ENCODE data around the gene NAPG. TPM values are rescaled to one million over a fixed set of nuclear protein-coding genes. Genes with fewer than 3 reads are reported as not detected.

NAPG gene
- total and polyA plus RNA-seq, 9 of the 15 experiments (the other 6 are each of a cell fraction or from before 2014, with no cell fraction given), result 31.6 to 63.3 (median 50.9) TPM

DNA sequence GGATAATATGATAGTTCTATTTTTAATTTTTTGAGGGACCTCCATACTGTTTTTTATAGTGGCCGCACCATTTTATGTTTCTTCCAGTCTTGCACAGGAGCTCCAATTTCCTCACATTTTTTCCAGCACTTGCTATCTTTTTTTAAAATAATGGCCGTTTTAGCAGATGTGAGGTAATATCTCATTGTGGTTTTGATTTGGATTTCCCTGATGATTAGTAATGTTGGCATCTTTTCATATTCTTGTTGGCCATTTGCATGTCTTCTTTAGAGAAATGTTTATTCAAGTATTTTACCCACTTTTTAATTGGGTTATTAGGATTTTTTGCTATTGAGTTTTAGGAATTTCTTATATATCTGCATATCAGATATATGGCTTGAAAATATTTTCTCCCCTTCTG is 29.9 kb upstream of the NAPG start:
- CTCF ChIA-PET (ENCODE audit: low intra/inter-chr PET ratio), result no interaction called here
- POLR2A ChIA-PET, result no interaction called here
- DNase-seq (ENCODE audit: extremely low read depth in 1 of 4, low spot score in 3 of 4) (no peak), FAIRE-seq (no peak), ATAC-seq (no peak)
- H2AFZ ChIP-seq (ENCODE audit: low read depth, low read length), result no peak overlapping the region
- no peak overlapping the region for H3K27ac ChIP-seq (ENCODE audit: extremely low read depth, low read depth, low read length)
- peaks cover 5 to 14% of the 10 kb centered on the region in 2 experiments; a peak in 3 of 5 replicates for H3K27me3 ChIP-seq (ENCODE audit: control insufficient read depth in 2 of 2, insufficient read depth in 2 of 2, low read length in 2 of 2)
- H3K4me2 ChIP-seq (ENCODE audit: insufficient read depth, low read length), result no peak overlapping the region
- H3K9ac ChIP-seq (ENCODE audit: insufficient read depth in 1 of 2, low read depth in 2 of 2, low read length in 2 of 2), result no peak overlapping the region
- BruUV-seq (replicated peaks), result no TSS peak
- WGBS (ENCODE audit: insufficient coverage, low coverage, missing lambda C conversion rate), result 2% methylated on average over 2 of the region's 2 CpGs
- no peaks in the 10 kb centered on the region for H3K9me3 ChIP-seq (replicated peaks; ENCODE audit: control insufficient read depth, insufficient read depth, low read depth, low read length)
- no peak overlapping the region for H3K4me3 ChIP-seq
- H3K79me2 ChIP-seq (ENCODE audit: control insufficient read depth, insufficient read depth, low read length), result no peaks in the 10 kb centered on the region
- H3K36me3 ChIP-seq (ENCODE audit: control insufficient read depth, insufficient read depth, low read length), result no peaks in the 10 kb centered on the region
- no peaks in the 10 kb centered on the region for H4K20me1 ChIP-seq (replicated peaks; ENCODE audit: control insufficient read depth, insufficient read depth, low read length)
- intact Hi-C loops (cut with micrococcal nuclease), result no loop called here
- H3K4me1 ChIP-seq (replicated peaks in 1 of 2; ENCODE audit: control insufficient read depth in 2 of 2, insufficient read depth in 2 of 2, low read length in 2 of 2), result no peaks in the 10 kb centered on the region
- no peaks in the 10 kb centered on the region for H3K9me1 ChIP-seq (ENCODE audit: control insufficient read depth, insufficient read depth, low read length)
- TF ChIP-seq ZZZ3 (IDR thresholded peaks at IDR 0.05), result no peak
- no peak for TF ChIP-seq GABPA (tag; conservative IDR thresholded peaks at IDR 0.05; ENCODE audit: low read depth)
- TF ChIP-seq, protein P1, sequence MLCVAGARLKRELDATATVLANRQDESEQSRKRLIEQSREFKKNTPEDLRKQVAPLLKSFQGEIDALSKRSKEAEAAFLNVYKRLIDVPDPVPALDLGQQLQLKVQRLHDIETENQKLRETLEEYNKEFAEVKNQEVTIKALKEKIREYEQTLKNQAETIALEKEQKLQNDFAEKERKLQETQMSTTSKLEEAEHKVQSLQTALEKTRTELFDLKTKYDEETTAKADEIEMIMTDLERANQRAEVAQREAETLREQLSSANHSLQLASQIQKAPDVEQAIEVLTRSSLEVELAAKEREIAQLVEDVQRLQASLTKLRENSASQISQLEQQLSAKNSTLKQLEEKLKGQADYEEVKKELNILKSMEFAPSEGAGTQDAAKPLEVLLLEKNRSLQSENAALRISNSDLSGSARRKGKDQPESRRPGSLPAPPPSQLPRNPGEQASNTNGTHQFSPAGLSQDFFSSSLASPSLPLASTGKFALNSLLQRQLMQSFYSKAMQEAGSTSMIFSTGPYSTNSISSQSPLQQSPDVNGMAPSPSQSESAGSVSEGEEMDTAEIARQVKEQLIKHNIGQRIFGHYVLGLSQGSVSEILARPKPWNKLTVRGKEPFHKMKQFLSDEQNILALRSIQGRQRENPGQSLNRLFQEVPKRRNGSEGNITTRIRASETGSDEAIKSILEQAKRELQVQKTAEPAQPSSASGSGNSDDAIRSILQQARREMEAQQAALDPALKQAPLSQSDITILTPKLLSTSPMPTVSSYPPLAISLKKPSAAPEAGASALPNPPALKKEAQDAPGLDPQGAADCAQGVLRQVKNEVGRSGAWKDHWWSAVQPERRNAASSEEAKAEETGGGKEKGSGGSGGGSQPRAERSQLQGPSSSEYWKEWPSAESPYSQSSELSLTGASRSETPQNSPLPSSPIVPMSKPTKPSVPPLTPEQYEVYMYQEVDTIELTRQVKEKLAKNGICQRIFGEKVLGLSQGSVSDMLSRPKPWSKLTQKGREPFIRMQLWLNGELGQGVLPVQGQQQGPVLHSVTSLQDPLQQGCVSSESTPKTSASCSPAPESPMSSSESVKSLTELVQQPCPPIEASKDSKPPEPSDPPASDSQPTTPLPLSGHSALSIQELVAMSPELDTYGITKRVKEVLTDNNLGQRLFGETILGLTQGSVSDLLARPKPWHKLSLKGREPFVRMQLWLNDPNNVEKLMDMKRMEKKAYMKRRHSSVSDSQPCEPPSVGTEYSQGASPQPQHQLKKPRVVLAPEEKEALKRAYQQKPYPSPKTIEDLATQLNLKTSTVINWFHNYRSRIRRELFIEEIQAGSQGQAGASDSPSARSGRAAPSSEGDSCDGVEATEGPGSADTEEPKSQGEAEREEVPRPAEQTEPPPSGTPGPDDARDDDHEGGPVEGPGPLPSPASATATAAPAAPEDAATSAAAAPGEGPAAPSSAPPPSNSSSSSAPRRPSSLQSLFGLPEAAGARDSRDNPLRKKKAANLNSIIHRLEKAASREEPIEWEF (CRISPR knock-in tag; IDR thresholded peaks at IDR 0.05), result no peak
- in situ Hi-C loops (cut with MboI), result no loop called here
